ENCODE results near the gene PDE1C.

The PDE1C gene

GRCh38 chr7:31939076-31939475, 131.1 kb downstream of the PDE1C start:
- Histone ChIP-seq H3K36me3 (ENCODE audit: control insufficient read depth, insufficient read depth, low read length) (no peaks in the 10 kb centered on the region), H3K27me3 (ENCODE audit: control insufficient read depth, insufficient read depth, low read length) (no peaks in the 10 kb centered on the region), H3K9me3 (ENCODE audit: control insufficient read depth, insufficient read depth, low read length) (no peaks in the 10 kb centered on the region), H3K27ac (ENCODE audit: low read depth, low read length) (no peak overlapping the region), H3K9ac (ENCODE audit: low read depth, low read length) (no peak overlapping the region), H3K4me1 (ENCODE audit: control insufficient read depth, insufficient read depth, low read length) (no peaks in the 10 kb centered on the region), H3K4me3 (ENCODE audit: low read depth, low read length) (no peak overlapping the region)

GRCh38 chr7:31938650-31939049, 131.6 kb downstream of the PDE1C start:
- Histone ChIP-seq H3K4me1 (ENCODE audit: control insufficient read depth, insufficient read depth, low read length) (no peaks in the 10 kb centered on the region), H3K9me3 (ENCODE audit: control insufficient read depth, insufficient read depth, low read length) (no peaks in the 10 kb centered on the region), H3K27me3 (ENCODE audit: control insufficient read depth, insufficient read depth, low read length) (no peaks in the 10 kb centered on the region), H3K4me3 (ENCODE audit: low read depth, low read length) (no peak overlapping the region), H3K27ac (ENCODE audit: low read depth, low read length) (no peak overlapping the region), H3K9ac (ENCODE audit: low read depth, low read length) (no peak overlapping the region), H3K36me3 (ENCODE audit: control insufficient read depth, insufficient read depth, low read length) (no peaks in the 10 kb centered on the region)

DNA sequence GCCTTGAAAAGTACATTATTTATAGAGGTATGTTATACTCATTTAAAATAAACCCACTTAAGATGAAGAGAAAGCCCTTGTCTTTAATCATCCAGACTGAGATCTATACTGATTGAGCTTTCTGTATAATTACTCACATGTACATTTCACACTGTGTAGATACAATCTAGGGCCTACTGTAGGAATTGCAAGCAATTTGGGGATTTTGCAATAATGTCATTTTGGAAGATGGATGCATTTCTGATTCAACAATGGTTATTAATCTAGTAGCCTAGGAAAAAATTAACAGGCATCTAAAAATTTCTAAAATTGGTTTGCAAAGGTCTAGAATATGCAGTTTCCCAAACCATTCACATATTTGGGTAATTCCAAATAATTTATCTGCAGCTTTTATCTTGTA, 132.2 kb downstream of the PDE1C start:
- no peak overlapping the region for H3K4me3 ChIP-seq (ENCODE audit: low read depth, low read length)
- no peaks in the 10 kb centered on the region for H3K36me3 ChIP-seq (ENCODE audit: control insufficient read depth, insufficient read depth, low read length)
- H3K27ac ChIP-seq (ENCODE audit: low read depth, low read length), result no peak overlapping the region
- H3K27me3 ChIP-seq (ENCODE audit: control insufficient read depth, insufficient read depth, low read length), result no peaks in the 10 kb centered on the region
- no peaks in the 10 kb centered on the region for H3K9me3 ChIP-seq (ENCODE audit: control insufficient read depth, insufficient read depth, low read length)
- H3K4me1 ChIP-seq (ENCODE audit: control insufficient read depth, insufficient read depth, low read length), result no peaks in the 10 kb centered on the region
- no peak overlapping the region for H3K9ac ChIP-seq (ENCODE audit: low read depth, low read length)

DNA sequence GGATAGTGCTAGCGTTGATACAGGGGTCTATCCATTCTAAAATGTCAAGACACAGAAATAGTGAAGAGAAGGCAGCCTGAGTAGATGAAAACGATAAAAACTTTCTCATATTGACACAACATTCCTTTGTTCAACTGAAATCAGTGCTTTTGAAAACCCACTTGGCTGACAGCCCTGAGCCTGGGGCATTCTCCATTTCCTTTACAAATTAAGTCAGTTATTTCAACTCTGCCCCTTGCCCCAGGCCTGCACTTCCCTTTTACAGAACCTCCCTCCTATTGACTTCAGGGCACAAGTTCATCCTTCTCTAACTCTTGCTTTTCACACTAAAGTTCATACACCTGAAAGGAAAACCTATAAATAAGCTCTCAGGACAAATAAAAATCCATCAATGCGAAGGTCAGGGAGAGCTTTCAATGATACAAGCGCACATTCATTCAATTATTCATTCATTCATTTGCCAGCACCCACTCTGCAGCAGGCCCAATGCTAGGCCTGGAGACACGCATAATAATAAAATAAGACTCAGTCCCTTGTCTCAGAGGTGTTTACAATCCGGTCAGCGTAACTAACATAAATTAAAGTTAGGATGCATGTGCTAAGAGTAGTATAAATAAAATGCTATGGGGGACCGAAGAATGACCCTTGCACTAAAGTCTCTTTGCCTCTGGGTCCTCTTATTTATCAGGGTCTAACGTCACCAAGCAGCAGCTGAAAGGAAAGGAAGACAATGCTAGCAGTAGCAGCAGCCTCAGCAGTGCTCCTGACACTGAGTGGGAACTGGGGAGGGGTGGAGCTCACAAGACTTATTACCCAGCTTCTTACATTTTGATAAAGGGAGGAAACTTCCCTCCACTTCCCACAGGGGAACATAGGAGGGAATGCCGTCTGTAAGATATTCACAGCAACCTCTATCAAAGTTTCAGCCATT, 134.8 kb downstream of the PDE1C start:
- Histone ChIP-seq H3K27me3 (ENCODE audit: control insufficient read depth, insufficient read depth, low read length) (no peaks in the 10 kb centered on the region), H3K27ac (ENCODE audit: low read depth, low read length) (no peak overlapping the region), H3K9me3 (ENCODE audit: control insufficient read depth, insufficient read depth, low read length) (no peaks in the 10 kb centered on the region), H3K4me1 (ENCODE audit: control insufficient read depth, insufficient read depth, low read length) (no peaks in the 10 kb centered on the region), H3K36me3 (ENCODE audit: control insufficient read depth, insufficient read depth, low read length) (no peaks in the 10 kb centered on the region), H3K9ac (ENCODE audit: low read depth, low read length) (no peak overlapping the region), H3K4me3 (ENCODE audit: low read depth, low read length) (no peak overlapping the region)

DNA sequence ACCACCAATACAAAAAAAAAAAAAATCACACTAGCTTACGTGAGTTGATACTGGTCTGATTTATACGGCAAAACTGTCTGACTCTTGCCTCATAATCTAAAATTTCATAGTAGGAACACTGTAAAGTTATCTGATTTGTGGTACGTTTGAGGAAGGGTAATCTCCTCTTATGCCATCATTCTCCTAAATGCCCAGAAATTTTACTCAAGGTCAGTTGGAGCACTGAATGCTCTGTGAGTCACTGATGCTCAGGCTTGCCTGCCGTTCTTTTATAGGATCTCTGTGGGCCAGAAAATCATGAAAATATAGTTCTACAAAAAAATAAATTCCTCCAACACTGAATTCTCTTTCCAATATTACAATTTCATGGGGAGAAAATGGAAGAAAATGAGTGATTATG, 135.7 kb downstream of the PDE1C start:
- Histone ChIP-seq H3K9me3 (ENCODE audit: control insufficient read depth, insufficient read depth, low read length) (no peaks in the 10 kb centered on the region), H3K9ac (ENCODE audit: low read depth, low read length) (no peak overlapping the region), H3K4me1 (ENCODE audit: control insufficient read depth, insufficient read depth, low read length) (no peaks in the 10 kb centered on the region), H3K4me3 (ENCODE audit: low read depth, low read length) (no peak overlapping the region), H3K36me3 (ENCODE audit: control insufficient read depth, insufficient read depth, low read length) (no peaks in the 10 kb centered on the region), H3K27ac (ENCODE audit: low read depth, low read length) (no peak overlapping the region), H3K27me3 (ENCODE audit: control insufficient read depth, insufficient read depth, low read length) (no peaks in the 10 kb centered on the region)

- H3K4me3 ChIP-seq (ENCODE audit: low read depth, low read length), result no peak overlapping the region
- H3K36me3 ChIP-seq (ENCODE audit: control insufficient read depth, insufficient read depth, low read length), result no peaks in the 10 kb centered on the region
- no peaks in the 10 kb centered on the region for H3K4me1 ChIP-seq (ENCODE audit: control insufficient read depth, insufficient read depth, low read length)
- no peak overlapping the region for H3K9ac ChIP-seq (ENCODE audit: low read depth, low read length)
- no peak overlapping the region for H3K27ac ChIP-seq (ENCODE audit: low read depth, low read length)
- no peaks in the 10 kb centered on the region for H3K9me3 ChIP-seq (ENCODE audit: control insufficient read depth, insufficient read depth, low read length)
- no peaks in the 10 kb centered on the region for H3K27me3 ChIP-seq (ENCODE audit: control insufficient read depth, insufficient read depth, low read length)
Observed at GRCh38 chr7:31933481-31933880, 136.7 kb downstream of the PDE1C start.

- Histone ChIP-seq H3K27me3 (ENCODE audit: control insufficient read depth, insufficient read depth, low read length) (no peaks in the 10 kb centered on the region), H3K9ac (ENCODE audit: low read depth, low read length) (no peak overlapping the region), H3K9me3 (ENCODE audit: control insufficient read depth, insufficient read depth, low read length) (no peaks in the 10 kb centered on the region), H3K4me3 (ENCODE audit: low read depth, low read length) (no peak overlapping the region), H3K36me3 (ENCODE audit: control insufficient read depth, insufficient read depth, low read length) (no peaks in the 10 kb centered on the region), H3K4me1 (ENCODE audit: control insufficient read depth, insufficient read depth, low read length) (no peaks in the 10 kb centered on the region), H3K27ac (ENCODE audit: low read depth, low read length) (no peak overlapping the region)
Observed at GRCh38 chr7:31926991-31927584, 143.1 kb downstream of the PDE1C start.

DNA sequence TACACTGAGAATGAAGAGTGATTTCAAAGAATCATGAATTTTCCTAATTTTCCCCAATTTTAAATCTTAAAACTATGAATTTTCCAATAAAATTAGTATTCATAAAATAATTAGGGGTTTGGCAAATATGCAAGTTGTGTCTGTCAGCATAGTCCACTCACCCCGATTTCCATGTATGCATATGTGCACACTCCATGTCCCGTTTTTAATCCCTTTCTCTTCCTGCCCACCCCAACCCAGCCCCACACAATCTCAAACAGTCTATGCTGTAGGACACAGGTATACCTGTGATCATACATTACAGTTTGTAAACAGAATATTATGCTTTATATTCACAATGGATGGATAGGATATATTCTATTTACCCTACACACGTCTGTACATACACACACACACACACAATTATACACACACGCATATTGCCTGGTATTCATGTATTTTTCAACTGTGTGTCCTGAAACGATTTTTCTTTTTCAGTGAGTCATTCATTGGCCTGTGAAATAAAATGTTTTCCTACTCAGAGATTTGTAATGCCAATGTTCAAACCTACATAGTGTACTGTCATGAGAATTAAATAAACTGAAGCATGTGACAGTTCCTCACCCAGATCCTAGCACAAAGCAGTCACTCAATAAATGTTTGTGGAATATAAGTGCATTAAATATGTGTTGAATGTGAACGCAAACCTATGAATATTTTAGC, 144.3 kb downstream of the PDE1C start:
- Histone ChIP-seq H3K9me3 (ENCODE audit: control insufficient read depth, insufficient read depth, low read length) (no peaks in the 10 kb centered on the region), H3K4me1 (ENCODE audit: control insufficient read depth, insufficient read depth, low read length) (no peaks in the 10 kb centered on the region), H3K27ac (ENCODE audit: low read depth, low read length) (no peak overlapping the region), H3K36me3 (ENCODE audit: control insufficient read depth, insufficient read depth, low read length) (no peaks in the 10 kb centered on the region), H3K27me3 (ENCODE audit: control insufficient read depth, insufficient read depth, low read length) (no peaks in the 10 kb centered on the region), H3K4me3 (ENCODE audit: low read depth, low read length) (no peak overlapping the region), H3K9ac (ENCODE audit: low read depth, low read length) (no peak overlapping the region)

DNA sequence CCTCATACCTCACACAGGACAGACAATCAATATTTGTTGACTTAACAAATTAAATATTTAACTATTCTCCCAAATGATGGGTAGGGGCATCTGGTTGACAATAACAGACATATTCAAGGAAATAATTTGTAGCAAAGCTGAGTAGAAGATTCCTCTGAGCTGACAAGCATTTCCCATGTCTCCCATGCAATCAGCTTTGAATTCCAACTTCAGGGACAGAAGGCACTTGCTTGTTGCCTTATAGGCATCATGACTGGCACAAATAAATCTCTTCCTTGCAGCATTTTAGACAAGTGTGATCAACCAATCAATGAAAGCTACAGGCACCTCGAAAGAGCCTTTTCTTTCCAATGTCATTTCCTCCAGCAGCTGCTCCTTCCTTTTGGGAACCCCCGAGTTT, 146.0 kb downstream of the PDE1C start:
- Histone ChIP-seq H3K4me3 (ENCODE audit: low read depth, low read length) (no peak overlapping the region), H3K9ac (ENCODE audit: low read depth, low read length) (no peak overlapping the region), H3K4me1 (ENCODE audit: control insufficient read depth, insufficient read depth, low read length) (no peaks in the 10 kb centered on the region), H3K36me3 (ENCODE audit: control insufficient read depth, insufficient read depth, low read length) (no peaks in the 10 kb centered on the region), H3K9me3 (ENCODE audit: control insufficient read depth, insufficient read depth, low read length) (no peaks in the 10 kb centered on the region), H3K27ac (ENCODE audit: low read depth, low read length) (no peak overlapping the region), H3K27me3 (ENCODE audit: control insufficient read depth, insufficient read depth, low read length) (no peaks in the 10 kb centered on the region)

DNA sequence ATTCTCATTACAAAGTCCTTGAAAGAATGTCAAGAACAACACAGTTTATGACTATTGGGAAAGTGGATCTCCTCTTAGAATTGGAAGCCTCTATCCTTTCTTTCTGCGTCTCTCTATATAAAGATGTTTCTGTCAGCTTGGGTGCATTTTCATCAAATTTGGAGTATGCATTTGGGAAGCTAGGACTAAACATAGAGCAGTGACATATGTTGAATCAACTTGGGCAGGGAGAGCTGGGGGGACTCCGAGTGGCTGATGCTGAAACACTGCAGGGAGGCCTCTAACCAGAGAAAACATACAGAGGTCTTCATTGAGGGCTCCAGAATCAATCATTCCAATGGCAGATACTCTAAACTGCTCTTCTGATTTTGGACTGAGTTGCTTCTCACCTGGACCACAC, 147.4 kb downstream of the PDE1C start:
- Histone ChIP-seq H3K36me3 (ENCODE audit: control insufficient read depth, insufficient read depth, low read length) (no peaks in the 10 kb centered on the region), H3K27me3 (ENCODE audit: control insufficient read depth, insufficient read depth, low read length) (no peaks in the 10 kb centered on the region), H3K4me1 (ENCODE audit: control insufficient read depth, insufficient read depth, low read length) (no peaks in the 10 kb centered on the region), H3K4me3 (ENCODE audit: low read depth, low read length) (no peak overlapping the region), H3K9ac (ENCODE audit: low read depth, low read length) (no peak overlapping the region), H3K27ac (ENCODE audit: low read depth, low read length) (no peak overlapping the region), H3K9me3 (ENCODE audit: control insufficient read depth, insufficient read depth, low read length) (no peaks in the 10 kb centered on the region)

GRCh38 chr7:31921047-31921446, 149.2 kb downstream of the PDE1C start:
- H3K27me3 ChIP-seq (ENCODE audit: control insufficient read depth, insufficient read depth, low read length), result no peaks in the 10 kb centered on the region

More at GRCh38 chr7:31921047-31921446, 149.2 kb downstream of the PDE1C start:
- Histone ChIP-seq H3K4me3 (ENCODE audit: low read depth, low read length) (no peak overlapping the region), H3K27ac (ENCODE audit: low read depth, low read length) (no peak overlapping the region), H3K4me1 (ENCODE audit: control insufficient read depth, insufficient read depth, low read length) (no peaks in the 10 kb centered on the region), H3K9ac (ENCODE audit: low read depth, low read length) (no peak overlapping the region), H3K36me3 (ENCODE audit: control insufficient read depth, insufficient read depth, low read length) (no peaks in the 10 kb centered on the region), H3K9me3 (ENCODE audit: control insufficient read depth, insufficient read depth, low read length) (no peaks in the 10 kb centered on the region)
